Cerebellar nuclear complex (tissue), 1 donor: Measurements from ENCODE around the gene PRKAG2.

Experiments used
- DNase-seq, 2 experiments: peaks; one replicate each; lab custom pipeline; 2025; lab: John Stamatoyannopoulos, UW

PRKAG2 gene

DNA sequence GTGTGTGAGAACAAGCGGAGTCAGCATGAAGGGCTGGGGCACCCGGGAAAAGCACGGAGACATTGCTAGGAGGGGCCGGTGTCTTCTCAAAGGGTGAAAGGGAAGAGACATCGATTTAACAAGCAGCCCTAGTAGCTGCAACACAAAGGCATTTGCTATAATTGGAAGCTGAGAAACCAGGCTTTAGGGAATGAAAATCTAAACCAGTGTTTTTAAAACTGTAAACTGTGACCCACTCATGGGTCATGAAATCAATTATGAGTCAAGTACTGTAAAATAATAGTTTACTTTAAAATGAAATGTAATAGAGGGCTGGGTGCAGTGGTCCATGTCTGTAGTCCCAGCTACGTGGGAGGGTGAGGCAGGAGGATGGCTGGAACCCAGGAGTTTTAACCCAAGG lies 228.5 kb downstream of the PRKAG2 start:
- no peak for DNase-seq

DNA sequence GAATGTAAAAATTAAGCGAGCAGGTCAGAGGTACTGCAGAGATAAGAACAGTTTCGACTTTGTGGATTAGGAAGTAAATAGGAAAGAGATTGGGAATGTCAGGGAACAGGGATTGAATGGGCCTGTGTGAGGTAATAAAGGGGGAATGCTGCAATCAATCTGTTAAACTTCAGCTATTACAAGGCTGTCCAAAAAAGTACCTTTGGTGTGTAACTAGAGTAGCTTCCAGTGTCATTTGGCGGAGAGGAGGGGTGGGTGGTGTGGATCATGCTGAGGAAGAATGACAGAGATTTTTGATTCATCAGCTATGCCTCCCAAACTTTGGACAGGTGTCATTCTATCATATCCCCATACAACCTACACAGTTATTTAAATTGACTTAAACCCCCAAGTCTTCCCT lies 229.0 kb downstream of the PRKAG2 start:
- no peak for DNase-seq

DNA sequence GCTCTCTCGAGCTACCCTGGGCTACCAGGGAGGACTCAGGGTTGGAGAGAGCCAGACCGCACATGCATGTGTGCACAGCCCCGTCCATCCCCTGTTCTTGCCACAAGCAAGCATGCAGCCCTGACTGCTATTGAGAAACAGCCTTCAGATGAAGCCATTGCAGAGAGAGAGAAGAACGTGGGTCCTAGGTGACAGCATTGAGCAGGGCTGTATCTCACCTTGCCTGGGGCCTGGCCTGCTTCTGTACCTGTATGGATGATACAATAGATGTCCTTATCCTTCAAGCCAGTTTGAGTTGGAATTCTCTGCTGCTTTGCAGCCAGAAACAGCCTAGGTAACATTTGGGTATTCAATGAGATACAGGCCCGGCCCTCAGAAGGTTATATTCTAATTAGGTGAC lies 229.9 kb downstream of the PRKAG2 start:
- DNase-seq: no peak

DNA sequence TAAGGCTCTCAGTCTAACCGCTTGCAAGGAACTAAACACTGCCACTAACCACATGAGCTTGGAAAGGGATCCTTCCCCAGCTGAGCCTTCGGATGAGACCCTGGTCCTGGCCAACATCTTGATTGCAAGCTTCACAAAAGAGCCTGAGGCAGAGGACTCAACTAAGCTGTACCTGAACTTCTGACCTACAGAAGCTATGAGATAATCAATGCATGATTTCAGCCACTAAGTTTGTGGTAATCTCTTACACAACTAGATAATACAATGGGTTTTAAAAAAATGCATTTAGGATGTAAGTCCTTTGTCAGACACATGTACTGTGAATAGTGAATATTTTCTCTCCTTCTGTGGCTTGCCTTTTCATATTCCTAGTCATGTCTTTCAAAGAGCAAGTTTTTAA lies 231.6 kb downstream of the PRKAG2 start:
- no peak for DNase-seq

DNA sequence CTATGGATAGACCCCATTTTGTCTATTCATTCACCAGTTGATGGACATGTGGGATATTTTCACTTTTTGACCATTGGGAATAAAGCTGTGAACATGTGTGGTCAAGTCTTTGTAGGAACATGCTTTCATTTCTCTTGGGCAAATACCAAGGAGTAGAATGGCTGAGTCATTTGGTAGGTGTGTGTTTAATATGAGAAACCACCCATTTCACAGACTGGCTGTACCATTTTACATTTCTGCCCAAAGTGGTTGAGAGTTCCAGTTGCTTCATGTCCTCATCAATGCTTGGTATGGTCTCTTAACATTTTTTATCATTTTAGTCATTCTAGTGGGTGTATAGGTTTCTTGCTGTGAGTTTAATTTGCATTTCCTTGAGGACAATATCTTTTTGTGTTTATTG lies 232.4 kb downstream of the PRKAG2 start:
- no peak for DNase-seq

DNA sequence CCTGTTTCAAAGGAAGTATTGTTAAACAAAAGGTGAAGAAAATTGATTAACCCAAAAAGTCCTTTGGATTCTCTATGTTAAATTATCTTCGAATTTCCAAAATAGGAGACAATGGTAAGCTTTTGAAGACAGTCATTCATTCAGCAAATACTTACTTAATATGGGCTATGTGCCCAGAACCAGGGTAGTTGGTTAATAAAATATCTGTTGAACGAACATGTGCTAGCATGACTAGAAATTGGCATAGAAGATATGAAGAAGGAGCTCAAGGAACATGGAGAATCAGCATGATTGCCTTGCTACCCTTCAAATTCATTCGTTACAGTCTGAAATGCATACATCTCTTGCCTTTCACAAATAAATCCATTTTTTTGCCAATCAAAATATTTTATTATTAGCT lies 234.2 kb downstream of the PRKAG2 start:
- DNase-seq: no peak

DNA sequence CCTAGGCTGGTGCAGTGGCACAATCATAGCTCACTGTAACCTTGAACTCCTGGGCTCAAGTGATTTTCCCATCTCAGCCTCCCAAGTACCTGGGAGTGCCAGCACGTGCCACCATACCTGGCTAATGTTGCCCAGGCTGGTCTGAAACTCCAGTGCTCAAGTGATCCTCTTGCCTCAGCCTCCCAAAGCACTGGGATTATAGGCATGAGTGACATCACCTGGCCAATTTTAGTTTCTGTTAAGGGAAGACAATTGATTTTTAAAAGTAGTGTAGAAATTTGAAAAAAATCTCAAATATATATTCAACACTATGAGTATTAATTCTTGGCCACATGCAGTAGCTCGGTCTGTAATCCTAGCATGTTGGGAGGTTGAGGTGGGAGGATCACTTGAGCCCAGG lies 235.3 kb downstream of the PRKAG2 start:
- no peak for DNase-seq

DNA sequence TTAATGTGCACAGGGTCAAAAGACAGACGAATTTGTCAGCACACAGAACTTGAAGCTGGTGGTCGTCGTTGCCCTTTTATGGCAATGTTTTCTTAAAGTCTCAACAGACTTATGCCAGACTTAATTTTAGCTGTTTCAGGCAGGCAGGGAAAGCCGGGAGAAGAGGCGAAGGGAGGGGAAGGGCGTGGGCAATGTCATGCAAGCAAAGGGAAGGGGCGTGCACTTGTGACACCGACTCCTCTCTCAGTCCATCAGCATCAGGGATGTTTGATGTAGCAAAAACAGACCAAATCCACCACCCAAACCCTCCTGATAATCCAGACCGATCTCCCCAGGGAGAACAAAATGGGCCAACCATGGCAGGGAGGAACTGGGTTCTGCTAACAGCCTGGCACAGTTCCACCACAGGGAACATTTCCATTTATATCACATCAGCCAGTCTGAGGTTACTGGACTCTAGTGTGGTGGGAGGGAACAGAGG lies 239.1 kb downstream of the PRKAG2 start:
- no peak for DNase-seq

DNA sequence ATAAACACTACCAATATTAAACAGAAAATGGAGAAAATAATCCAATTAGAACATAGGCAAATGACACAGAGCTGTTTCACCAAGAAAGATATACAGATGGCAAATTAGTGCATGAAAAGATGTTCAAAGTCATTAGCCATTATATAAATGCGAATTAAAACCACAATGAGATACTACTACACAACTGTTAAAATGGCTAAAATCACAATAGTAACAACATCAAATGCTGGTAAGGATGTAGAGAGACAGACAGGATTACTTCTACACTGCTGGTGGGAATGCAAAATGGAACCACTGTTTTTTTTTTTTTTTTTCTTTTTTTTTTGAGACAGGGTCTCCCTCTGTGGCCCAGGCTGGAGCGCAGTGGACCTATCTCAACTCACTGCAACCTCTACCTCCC lies 242.3 kb downstream of the PRKAG2 start:
- no peak for DNase-seq

DNA sequence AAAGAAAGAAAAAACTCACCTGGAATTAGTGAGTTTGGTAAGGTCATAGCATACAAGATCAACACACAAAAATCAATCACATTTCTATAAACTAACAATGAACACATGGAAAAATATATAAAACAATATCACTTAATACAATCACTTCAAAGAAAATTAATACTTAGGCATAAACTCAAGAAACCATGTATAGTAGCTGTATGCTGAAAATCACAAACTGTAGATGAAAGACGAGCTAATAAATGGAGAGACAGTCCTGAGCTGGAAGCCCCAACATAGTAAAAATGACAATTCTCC lies 243.5 kb downstream of the PRKAG2 start:
- no peak for DNase-seq

DNA sequence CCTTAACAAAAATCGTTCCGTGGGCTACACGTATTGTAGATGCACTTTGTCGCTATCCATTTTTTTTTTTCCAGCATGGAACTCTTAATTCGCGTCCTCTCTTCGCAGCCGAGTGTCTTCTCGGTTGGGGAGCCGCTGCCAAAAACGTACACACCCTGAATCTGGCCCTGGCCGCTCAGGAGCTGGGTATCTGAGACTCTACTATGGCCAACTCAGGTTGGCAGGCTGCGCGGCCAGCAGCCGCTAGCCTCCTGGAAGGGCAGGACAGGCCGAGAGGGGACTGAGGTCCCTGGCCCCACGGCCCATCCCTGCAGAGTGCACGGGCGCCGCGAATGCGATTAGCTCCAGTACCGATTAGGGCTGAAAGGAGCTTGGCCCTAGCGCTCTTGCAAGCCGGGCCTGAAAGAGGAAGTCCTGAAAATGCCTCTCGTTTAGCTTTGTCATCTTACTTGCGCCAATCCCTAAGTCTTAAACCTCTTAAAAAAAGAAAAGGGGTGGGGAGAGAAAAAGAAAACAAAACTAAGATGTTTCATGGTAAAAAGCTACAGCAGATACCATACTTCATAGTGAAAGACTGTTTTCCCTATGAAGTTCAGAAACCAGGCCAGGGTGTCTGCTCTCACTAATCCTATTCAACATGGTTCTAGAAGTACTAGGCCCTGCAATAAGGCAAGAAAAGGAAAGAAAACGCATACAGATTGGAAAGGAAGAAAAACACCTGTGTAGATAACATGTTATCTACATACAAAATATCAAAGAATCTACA lies 244.0 kb downstream of the PRKAG2 start:
- DNase-seq: peak in 1 of 2 experiments; percentile 21

DNA sequence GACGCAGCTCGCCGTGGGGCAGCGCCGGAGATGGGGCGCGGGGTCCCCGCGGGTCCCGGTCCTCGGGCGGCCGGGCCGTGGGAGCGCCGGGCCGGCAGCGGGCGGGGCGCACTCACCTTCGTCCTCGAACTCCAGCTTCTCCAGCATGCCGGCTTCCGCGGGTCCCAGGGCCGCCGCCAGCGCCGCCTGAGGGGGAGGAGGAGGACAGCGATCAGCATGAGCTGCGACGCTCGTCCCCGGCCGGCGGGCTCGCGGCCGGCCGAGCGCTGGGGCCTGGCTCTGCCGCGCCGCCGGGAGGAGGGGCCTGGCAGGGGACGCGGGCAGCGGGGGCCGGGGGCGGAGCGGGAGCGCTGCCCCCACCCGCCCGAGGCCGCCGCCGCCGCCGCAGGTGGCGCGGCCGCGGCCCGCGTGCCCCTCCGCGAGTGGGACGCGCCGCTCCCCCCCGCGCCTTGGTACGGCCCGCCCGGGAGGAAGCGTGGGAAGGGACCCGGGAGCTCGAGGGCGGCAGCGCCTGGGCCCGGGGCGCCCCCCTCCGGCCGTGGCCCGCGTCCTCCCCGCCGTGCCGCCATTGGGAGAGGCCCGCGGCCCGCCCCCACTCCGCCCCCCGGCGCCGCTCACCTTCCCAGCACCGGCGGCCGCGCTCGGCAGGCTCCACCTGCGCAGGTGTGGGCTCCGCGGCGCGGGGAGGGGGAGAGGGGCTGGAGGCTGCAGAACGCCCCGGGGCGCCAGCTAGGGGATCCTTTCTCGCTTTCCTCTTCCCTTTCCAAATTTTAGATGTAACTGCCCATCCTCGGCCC lies 244.8 kb downstream of the PRKAG2 start:
- DNase-seq: no peak

DNA sequence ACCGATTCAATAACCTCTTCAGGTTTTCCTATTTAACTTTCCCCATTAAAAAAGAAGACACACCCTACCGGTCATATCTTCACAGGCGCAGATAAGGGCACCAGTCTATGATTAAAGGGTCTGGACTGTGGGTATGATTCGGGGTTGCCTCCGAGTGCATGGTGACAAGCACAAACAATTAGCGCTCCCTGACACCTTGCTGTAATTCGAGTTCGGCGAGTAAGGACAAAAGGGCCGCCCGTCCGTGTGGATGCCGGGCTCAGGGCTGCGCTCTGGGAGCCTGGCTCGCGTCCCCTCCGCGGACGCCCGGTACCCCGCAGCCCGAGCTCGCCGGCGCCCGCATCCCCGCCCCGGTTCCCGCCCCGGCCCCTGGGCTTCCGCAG lies 245.4 kb downstream of the PRKAG2 start:
- DNase-seq: no peak

DNA sequence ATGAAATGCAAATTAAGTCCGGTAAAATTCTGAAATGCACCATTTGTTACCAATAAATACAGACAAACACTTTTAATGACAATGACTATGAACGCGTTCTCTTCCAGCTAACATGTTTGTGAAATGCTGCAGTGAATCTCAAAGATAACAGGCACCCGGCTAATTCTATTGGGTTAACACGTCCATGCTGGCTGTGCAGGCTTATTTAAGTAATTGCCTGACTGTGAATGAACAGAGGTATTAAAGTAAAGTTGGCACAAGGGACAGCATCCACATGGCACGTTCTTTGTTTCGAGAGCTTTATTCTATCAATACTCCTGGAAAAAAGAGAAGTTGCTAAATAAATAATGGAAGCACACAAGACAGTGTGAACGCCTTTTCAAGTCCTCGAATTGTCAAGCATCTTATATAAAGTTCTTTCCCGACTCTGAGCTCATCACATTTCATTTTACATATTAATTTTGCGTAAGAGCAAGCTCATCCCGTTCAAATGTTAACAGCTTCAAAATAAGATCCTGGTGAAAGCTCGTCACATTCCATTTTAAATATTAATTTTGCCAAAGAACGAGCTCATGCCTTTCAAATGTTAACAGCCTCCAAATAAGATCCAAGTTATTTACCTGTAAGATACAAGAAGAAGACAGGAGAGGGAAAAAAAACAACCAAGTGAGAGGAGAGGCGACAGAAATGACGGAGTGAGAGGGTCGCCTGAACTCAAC lies 245.9 kb downstream of the PRKAG2 start:
- DNase-seq: no peak

DNA sequence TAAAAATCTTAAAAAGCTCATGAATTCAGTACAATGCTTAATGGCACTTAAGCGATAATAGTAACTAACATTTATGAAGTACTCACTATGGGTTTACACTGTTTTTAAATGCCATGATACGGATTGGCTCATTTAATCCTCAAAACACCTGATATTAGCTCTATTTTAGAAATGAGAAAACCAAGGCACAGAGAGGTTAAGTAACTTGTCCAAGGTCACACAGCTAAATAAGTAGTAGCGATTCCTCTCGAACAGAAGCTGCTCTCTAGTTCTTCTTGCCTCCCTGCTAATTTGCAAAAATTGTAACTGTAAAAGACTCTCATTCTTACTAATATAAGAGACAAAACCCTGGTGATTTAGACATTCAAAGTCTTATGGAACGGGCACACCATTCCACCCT lies 246.6 kb downstream of the PRKAG2 start:
- no peak for DNase-seq

DNA sequence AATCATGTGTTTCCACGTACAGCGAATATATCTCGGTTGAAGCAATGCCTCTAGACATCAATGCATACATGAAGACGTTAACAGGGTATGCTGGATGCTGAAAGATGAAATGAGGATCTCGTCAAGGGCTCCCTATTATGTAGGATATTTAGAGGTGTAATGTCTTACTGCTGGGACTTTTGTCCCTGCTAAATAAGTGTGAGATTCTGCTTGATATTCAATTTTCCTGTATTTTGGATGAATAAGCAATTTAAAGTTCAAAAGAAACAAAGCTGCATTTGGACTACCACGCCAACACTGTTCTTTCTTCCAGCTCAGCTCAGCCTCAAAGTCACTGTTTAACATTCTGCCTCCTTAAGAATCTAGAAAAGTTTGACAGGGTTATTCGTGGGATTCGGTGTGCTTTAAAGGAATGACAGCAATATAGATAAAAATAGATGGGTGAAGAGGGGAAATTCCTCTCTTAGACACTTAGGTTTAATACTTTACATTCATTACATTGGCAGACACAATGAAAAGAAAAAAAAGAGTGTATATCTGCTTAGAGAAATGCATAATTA lies 247.1 kb downstream of the PRKAG2 start:
- no peak for DNase-seq

DNA sequence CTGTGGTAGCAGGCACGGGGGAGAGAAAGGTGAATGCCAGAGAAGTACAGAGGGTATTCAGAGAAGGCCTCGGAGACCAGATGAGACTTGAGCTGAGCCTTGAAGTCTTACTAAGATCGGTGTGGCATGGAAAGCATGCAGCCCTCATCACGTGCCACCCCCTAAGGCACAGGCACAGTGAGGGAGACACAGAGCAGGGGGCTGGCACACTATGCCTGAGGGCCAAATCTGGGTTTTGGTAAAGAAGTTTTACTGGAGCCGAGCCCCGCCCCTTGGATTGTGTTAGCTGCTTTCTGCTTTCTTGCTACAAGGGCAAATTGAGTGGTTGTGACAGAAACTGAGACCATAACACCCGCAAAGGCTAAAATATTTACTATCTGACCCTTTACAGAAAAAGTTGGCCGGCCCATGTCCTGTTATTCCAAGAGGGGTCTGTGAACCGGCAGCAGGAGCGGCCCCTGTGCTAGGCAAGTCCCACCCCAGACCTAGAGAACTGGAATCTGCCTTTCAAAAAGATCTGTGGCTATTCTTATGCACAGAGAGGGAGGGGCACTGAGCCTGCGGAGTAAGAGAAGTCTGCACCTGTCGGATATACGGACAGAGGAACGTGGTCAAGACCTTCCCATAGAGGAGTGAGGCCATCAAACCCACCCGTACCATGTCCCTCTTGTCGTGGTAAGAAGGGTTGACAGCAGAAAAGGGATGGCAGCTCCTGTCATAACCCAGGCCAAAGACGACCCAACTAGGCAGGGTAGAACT lies 247.9 kb downstream of the PRKAG2 start:
- DNase-seq: no peak

DNA sequence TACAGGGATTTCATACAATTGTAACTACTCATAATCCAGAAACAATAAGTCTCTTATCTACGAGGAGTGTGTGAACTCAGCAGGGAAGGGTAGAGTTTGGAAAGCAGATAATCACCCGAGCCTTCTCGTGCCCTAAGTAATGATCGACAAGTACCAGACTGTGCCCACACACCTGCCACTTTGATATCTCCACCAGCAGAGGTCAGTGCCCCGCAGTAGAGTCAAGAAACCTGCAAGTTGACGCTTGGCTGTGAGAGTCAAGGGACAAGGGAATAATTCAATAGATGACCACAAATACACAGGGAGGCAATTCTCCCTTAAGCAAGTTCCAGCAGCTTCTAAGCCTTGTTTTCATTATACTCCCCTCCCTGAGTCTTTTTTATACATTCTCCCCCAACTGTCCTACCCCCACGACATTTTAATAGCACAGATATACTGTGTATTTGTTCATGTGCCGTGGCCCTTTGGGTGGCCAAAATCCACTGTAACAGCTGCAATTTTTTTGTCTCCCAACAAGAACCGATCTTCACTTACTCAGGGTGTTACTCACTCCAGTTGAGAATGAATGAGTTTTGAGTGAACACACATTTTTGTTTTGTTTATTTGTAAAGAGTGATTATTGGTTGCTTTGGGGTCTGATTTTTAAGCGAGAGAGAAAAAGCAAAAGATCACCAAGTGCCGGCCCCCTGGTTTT lies 250.3 kb downstream of the PRKAG2 start:
- DNase-seq: peak in 1 of 2 experiments; percentile 23

DNA sequence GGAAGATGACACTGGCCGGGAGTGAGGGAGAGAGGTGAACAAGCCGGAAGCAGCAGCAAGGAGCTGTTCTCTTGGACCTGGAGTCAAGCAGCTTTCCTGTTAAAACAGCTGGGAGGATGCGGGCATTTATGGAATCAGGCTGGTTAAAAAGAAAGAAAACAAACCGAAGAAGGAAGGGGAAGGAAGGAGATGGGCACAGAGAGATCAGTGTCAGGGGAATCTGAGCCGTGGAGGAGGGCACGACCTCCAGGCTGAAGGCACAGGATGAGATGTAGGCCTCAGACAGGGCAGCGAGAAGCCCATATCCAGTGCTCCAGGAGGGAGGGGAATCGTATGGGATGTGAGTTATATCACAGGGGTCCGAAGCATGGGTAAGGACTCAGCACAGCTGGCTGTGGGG lies 251.3 kb downstream of the PRKAG2 start:
- DNase-seq: no peak

DNA sequence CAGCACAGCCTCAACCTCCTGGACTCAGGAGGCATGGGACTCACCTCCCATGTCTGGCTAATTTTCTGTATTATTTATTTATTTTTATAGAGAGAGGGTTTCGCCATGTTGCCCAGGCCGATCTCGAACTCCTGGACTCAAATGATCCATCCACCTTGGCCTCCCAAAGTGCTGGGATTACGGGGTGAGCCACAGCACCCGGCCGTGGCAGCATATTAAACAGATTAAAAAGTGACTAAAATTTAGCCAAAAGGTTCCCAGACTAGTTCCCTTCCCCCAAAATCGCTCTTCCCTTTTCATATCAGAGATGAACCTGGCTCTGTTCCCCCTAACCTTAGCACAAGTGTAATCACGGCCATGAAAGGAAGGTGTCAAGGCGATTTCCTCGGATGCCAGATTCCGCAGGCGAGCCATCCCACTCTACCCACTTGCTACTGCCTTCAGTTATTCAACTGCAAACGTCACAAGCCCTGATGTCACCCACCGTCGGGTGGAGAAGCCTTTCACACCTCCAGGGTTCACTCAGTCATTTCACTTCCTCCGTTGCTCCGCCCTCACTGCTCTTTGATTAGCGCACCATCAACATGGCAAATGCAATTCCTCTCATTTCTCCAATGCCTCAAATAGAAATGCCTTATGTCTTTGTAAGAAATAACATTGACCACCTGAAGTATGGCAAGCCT lies 252.5 kb downstream of the PRKAG2 start:
- DNase-seq: no peak

DNA sequence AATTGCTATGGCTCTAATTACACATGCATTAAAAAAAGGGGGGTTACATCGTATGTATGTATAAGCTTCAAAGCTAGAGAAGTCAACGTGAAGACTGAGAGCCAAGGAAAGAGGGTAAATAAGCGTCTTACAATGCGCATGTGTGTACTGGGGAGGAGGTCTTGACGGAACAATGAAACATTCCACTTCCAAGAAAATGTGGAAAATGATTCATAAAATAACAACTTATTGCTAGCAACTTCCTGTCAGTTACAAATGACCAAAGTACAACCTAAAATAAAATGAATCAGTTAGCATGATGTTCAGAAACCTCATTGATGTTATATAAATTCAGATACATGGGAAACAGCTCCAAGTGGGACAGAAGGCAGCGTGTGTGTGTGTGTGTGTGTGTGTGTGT lies 253.1 kb downstream of the PRKAG2 start:
- no peak for DNase-seq
